Endothelial cell of hepatic sinusoid (primary cell): Measurements from ENCODE around the gene ST6GALNAC5.
"Not testable (repeated sequence)": the region's sequence is repeated elsewhere in the genome, so short reads cannot be mapped to it uniquely, and the experiment has no call there.

Experiments used
- in situ Hi-C: cut with HindIII; loops from 2 replicates; pipeline ENCODE4 v1.10.0; 2017; ENCODE audit warnings: low sequenced_read_pairs

Gene ST6GALNAC5

DNA sequence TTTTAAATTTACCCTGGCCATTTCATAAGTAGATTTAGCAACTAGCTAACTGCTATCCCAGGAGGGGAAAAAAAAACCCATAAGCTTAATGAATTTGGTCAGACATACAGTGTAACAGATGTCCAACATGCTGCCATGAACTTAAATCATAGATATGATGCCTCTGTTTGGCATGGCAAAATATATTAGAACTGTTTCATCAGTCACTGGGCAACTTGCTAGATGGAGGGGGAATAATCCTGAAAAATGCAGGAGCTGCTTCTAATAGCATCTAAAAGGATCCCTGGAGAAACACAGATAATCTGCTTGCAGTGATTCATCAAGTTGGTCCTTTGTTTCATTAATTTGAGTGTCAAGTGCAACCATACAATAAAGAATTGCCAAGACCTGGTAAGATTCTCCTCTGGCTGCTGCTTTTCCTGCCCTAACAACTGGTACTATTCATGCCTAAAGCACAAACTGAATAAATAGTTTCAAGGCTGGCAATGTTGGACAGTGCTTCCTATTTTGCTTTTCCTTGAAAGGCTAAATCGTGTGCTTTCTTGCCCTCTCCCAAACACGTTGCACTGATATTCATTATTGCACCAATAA, 1.5 kb upstream of the ST6GALNAC5 start:
- in situ Hi-C loops, result loop anchor here (5.0 kb wide), 1 partner anchor 53 kb away; no protein-coding TSS in a partner anchor

GRCh38 chr1:76866566-76866965, 714 bp upstream of the ST6GALNAC5 start:
- in situ Hi-C loops, result loop anchor here (5.0 kb wide), 1 partner anchor 54 kb away; no protein-coding TSS in a partner anchor

- in situ Hi-C loops, result loop anchor here (5.0 kb wide), 1 partner anchor 56 kb away; no protein-coding TSS in a partner anchor
Observed at GRCh38 chr1:76868154-76868882, 1.0 kb downstream of the ST6GALNAC5 start.

GRCh38 chr1:76868916-76869315, 1.6 kb downstream of the ST6GALNAC5 start:
- in situ Hi-C loops, result loop anchor here (5.0 kb wide), 1 partner anchor 57 kb away; no protein-coding TSS in a partner anchor

- in situ Hi-C loops, result no loop called here
Observed at GRCh38 chr1:76870037-76870436, 2.8 kb downstream of the ST6GALNAC5 start.

- in situ Hi-C loops, result no loop called here
Observed at GRCh38 chr1:76871355-76871974, 4.2 kb downstream of the ST6GALNAC5 start.

DNA sequence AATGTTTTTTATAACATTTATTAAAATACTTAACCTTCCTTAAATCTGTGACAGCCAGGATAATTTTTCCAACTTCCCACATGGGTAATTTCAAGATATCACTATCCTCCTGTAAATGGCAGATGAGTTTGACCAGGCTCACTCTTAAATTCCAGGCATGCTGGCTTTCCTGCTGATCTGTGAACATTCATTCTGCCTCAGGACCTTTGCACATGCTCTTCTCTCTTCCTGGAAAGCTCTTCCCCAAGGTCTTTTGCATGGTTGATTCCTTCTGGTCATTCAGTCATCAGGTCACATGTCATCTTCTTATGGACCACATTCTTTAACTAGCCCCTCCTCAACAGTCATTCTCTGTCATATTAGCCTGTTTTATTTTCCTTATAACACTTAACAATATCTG, 5.7 kb downstream of the ST6GALNAC5 start:
- in situ Hi-C loops, result no loop called here

- in situ Hi-C loops, result no loop called here
Observed at GRCh38 chr1:76876655-76877395, 9.5 kb downstream of the ST6GALNAC5 start.

DNA sequence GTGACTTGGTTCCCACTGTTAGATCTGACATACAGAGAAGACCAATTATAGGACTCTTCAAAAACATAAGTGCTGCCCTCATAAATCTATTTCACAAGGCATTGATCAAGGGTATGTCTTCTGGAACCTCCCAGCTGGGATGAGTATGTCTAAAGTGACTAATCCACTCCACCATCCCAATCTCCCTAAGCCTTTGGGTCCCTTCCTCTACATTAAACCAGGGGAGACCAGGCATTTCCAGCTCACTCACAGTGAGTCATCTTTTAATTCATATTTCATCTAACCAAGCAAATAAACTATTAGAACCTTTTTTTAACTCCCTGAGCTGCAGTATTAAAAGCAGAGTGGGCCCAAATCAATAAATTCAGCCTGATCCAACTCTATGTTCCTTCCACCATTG, 11.7 kb downstream of the ST6GALNAC5 start:
- in situ Hi-C loops, result not testable (repeated sequence)

DNA sequence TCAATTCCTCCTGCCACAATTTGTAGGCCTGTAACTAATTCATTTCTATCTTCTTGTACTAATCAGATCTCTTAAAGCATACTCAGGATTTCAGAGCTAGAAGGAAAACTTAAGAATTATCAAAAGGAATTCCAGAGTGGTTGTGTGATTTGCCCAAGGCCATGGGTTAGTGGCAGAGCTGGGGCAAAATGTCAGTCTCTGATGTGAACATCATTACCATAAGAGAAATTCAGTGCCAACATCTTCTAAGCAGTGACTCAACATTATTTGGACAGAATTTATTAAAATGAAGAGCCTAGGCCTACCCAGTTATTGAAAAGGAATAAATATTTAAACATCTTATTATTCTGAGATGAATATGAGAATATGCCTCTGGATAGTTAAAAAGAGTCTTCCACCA, 14.5 kb downstream of the ST6GALNAC5 start:
- in situ Hi-C loops, result no loop called here

DNA sequence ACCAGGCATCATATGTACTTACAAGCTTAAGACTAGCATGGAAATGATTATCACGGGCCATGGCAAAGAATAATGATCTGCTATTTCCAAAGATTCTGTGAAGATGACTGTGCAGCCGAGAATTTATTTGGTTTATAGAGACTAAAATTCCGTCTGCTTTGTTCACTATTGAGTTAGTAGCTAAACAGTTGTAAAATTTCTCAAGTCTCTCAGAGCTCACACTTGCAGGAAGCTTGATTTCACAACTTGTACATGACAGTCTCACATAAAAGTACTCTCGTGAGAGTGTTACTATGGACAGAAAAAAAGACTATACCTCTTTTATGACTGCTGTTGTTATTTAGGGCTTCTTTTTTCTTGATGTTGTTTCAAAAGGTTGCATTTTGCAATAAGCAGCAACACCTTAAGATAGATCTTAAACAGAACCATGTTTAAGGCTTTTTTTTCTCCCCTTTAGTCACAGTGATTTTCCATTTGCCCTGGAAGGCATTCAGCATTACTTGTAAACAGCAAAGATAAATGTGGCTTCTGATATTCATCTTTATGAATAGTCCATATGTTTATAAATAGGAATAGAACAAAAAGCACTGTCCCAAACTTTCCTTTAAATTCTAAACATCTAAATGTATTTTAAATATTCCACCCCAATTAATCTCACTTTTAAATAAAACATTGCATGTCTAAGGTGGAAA, 24.8 kb downstream of the ST6GALNAC5 start:
- in situ Hi-C loops, result no loop called here

DNA sequence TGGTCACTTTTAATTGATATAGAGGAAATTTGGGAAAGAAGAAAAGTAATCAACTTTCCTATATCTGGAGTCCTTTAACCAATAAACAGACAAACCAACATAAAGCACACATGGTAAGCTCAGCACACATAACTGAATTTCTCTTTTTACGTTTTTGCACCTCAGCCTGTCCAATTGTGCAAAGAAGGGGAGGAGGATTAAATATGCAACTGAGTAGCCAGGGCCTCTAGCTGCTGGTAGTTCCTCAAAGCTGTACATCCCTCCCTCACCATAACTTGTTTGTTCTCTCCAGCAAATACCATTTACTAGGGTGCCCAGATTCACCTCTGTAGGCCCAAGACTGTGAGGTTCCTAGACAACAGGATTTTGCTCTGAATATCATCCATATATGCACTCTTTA, 25.4 kb downstream of the ST6GALNAC5 start:
- in situ Hi-C loops, result no loop called here

GRCh38 chr1:76901158-76901767, 34.0 kb downstream of the ST6GALNAC5 start:
- in situ Hi-C loops, result no loop called here

- in situ Hi-C loops, result no loop called here
Observed at GRCh38 chr1:76905876-76906595, 38.8 kb downstream of the ST6GALNAC5 start.

DNA sequence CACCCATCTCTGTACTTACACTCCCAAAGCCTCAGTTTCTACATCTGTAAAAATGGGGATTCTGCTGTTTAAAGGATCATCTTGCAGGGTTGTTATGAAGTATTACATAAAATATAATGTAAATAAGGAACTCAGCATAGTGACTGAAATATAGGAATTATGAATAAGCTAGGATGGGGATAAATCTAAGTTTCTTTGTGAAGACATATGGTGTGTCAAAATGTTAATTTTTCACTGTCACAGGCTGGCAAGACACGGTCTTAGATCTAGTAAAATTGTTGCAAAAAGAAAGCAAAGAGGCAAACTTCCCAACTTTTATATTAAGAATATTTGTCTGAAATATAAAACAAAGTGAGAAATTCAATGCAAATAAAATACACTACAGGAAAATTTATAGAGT, 42.0 kb downstream of the ST6GALNAC5 start:
- in situ Hi-C loops, result no loop called here

DNA sequence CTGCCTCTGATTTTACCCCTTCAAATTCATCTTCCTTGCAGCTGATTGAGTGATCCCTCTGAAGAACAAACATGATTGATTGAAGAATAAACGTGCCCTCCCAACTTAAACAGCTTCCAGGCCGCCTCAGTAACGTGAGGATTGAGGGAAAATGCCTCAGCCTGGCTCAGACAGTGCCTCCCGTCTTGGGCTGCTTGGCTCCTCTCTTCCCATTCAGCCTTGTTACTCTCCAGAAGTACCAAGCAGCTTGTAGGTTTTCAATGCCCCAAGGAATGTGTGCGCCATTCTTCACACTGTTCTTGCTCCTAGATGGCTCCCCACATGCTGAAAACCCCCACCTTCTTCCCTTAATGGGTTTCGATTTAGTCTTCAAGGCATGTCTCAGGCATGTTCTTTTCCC, 51.8 kb downstream of the ST6GALNAC5 start:
- in situ Hi-C loops, result no loop called here

DNA sequence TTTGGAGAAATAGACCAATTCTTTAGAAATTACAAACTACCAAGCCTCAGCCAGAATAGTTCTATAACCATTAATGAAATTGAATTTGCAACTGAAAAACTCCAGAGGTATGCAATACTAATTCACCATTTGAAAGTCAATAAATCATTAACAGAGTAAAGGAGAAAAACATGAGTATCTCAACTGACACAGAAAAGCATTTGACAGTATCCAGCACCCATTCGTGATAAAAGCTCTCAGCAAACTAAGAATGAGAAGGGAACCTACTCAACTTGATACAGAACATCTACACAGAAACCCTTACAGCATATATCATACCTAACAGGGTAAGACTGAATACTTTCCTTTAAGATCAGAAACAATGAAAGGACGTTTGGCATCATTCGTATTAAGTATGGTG, 54.3 kb downstream of the ST6GALNAC5 start:
- in situ Hi-C loops, result no loop called here

DNA sequence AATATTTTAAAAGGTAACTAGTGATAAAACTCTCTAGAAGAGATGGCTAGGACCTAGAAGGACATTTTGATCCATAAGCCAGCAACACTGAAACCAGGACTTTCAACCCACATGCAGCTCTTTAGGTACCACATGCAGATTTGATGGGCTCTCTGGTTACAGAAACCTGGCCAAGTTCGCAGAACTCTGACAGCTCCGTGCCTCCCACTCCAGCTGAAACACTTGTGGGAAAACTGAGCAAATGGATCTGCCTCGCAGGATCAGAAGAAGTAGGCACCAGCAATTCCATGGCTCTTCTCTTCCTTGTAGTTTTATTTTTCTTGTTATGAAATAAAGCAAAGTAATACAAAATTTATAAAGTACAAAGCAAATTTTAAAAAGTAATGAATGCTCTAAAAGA, 58.5 kb downstream of the ST6GALNAC5 start:
- in situ Hi-C loops, result no loop called here

GRCh38 chr1:76928522-76928921, 61.2 kb downstream of the ST6GALNAC5 start:
- in situ Hi-C loops, result no loop called here

- in situ Hi-C loops, result no loop called here
Observed at GRCh38 chr1:76929136-76929535, 61.9 kb downstream of the ST6GALNAC5 start.
